ENCODE data around the gene MBIP.
"Not testable (repeated sequence)": the region's sequence is repeated elsewhere in the genome, so short reads cannot be mapped to it uniquely, and the experiment has no call there.

MBIP gene

GRCh38 chr14:36320200-36320896 is at the start of gene MBIP:
TSS of gene MBIP (minus strand) at chr14:36320637. CDS start at chr14:36320588, 49 bp downstream.
- peaks cover 0 to 22% (median 15%) of the 10 kb centered on the region in 5 donors for H3K4me1 ChIP-seq (ENCODE audit: control insufficient read depth in 5 of 5, insufficient read depth in 5 of 5, low read length in 5 of 5)
- H3K36me3 ChIP-seq (ENCODE audit: control insufficient read depth in 5 of 5, insufficient read depth in 5 of 5, low read length in 5 of 5), result no peaks in the 10 kb centered on the region
- peak within 1 kb of the TSS; percentile 96 to 99 (median 98) for H3K4me3 ChIP-seq (ENCODE audit: low read depth in 1 of 5, low read length in 5 of 5)

DNA sequence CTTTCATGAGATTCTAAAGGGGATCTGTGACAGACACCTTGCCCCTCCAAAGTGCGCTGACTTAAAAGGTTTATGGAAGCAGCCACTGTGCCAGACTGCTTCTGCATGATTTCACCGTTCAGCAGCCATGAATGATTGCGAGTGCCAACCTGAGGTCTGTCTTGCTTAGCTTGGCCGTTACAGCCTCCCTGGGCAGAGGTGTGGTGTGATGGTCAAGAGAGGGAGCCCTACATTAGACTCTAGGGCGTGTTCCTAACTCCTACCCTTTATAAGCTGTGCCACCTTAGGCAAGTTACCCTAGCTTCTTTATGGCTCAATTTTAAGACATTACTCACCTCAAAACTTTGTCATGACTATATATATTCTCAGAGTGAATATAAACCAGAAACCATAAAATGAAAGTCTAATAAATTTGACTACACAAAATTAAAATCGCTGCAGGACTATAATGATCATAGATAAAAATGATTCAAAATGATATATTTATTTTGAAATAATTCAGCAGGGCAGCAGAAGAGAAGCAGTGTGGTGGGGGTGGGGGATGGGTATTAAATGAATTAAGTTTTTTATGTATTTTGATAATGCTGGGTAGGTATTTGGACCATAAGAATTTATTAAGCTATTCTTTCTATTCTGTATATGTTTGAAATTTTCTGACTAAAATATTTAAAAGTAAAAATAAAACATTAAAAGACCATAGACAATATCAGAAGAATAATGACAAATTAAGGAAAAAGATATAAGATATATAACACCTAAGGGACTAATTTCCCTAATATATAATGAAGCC is 47.7 kb upstream of the MBIP start:
- no peak overlapping the region for H3K9ac ChIP-seq (ENCODE audit: low read length in 5 of 5)
- H3K36me3 ChIP-seq (ENCODE audit: control insufficient read depth in 5 of 5, insufficient read depth in 5 of 5, low read length in 5 of 5), result no peaks in the 10 kb centered on the region
- no peaks in the 10 kb centered on the region for H3K27me3 ChIP-seq (ENCODE audit: control insufficient read depth in 5 of 5, insufficient read depth in 4 of 5, low read length in 5 of 5)
- no peaks in the 10 kb centered on the region for H3K4me1 ChIP-seq (ENCODE audit: control insufficient read depth in 5 of 5, insufficient read depth in 5 of 5, low read length in 5 of 5)
- H3K9me3 ChIP-seq (ENCODE audit: control insufficient read depth in 5 of 5, low read length in 5 of 5), result no peaks in the 10 kb centered on the region
- H3K4me3 ChIP-seq (ENCODE audit: low read depth in 1 of 5, low read length in 5 of 5), result no peak overlapping the region
- no peak overlapping the region for H3K27ac ChIP-seq (ENCODE audit: low read depth, low read length)

More at GRCh38 chr14:36320200-36320896, at the start of gene MBIP:
- H3K9ac ChIP-seq (ENCODE audit: low read length in 5 of 5), result peak within 1 kb of the TSS; percentile 89 to 98 (median 97)
- peaks cover 0 to 4% (median 0%) of the 10 kb centered on the region in 5 donors for H3K9me3 ChIP-seq (ENCODE audit: control insufficient read depth in 5 of 5, low read length in 5 of 5)
- H3K27me3 ChIP-seq (ENCODE audit: control insufficient read depth in 5 of 5, insufficient read depth in 4 of 5, low read length in 5 of 5), result no peaks in the 10 kb centered on the region
- peak within 1 kb of the TSS; percentile 89 for H3K27ac ChIP-seq (ENCODE audit: low read depth, low read length)

GRCh38 chr14:36365766-36366165 is 45.3 kb upstream of the MBIP start:
- no peaks in the 10 kb centered on the region for H3K27me3 ChIP-seq (ENCODE audit: control insufficient read depth in 5 of 5, insufficient read depth in 4 of 5, low read length in 5 of 5)
- H3K4me1 ChIP-seq (ENCODE audit: control insufficient read depth in 5 of 5, insufficient read depth in 5 of 5, low read length in 5 of 5), result peaks cover 0 to 5% (median 0%) of the 10 kb centered on the region in 5 donors
- H3K4me3 ChIP-seq (ENCODE audit: low read depth in 1 of 5, low read length in 5 of 5), result no peak overlapping the region
- H3K9me3 ChIP-seq (ENCODE audit: control insufficient read depth in 5 of 5, low read length in 5 of 5), result no peaks in the 10 kb centered on the region
- H3K27ac ChIP-seq (ENCODE audit: low read depth, low read length), result no peak overlapping the region
- no peaks in the 10 kb centered on the region for H3K36me3 ChIP-seq (ENCODE audit: control insufficient read depth in 5 of 5, insufficient read depth in 5 of 5, low read length in 5 of 5)
- H3K9ac ChIP-seq (ENCODE audit: low read length in 5 of 5), result no peak overlapping the region

DNA sequence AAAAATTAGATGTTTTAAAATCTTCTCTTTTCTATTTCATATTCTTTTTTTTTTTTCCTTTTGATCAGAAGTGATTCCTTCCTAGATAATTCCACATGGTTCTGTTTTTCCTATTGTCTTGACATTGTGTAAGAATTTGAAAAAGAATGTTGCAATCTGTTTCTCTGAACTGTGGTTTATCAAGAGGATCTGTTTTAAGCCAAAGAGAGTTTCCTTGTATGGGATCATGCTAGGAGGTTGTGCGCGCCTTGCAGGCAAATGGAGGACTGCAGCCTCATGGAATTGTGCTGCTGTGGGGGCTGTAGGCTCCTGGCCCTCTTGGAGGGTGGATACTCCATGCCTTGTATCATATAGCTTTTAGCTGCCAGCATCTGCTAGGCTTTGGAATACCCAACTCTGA is 43.3 kb upstream of the MBIP start:
- Histone ChIP-seq H3K27me3 (ENCODE audit: control insufficient read depth in 5 of 5, insufficient read depth in 4 of 5, low read length in 5 of 5) (no peaks in the 10 kb centered on the region), H3K4me3 (ENCODE audit: low read depth in 1 of 5, low read length in 5 of 5) (no peak overlapping the region), H3K9me3 (ENCODE audit: control insufficient read depth in 5 of 5, low read length in 5 of 5) (no peaks in the 10 kb centered on the region), H3K4me1 (ENCODE audit: control insufficient read depth in 5 of 5, insufficient read depth in 5 of 5, low read length in 5 of 5) (peaks cover 0 to 5% (median 0%) of the 10 kb centered on the region in 5 donors), H3K27ac (ENCODE audit: low read depth, low read length) (no peak overlapping the region), H3K36me3 (ENCODE audit: control insufficient read depth in 5 of 5, insufficient read depth in 5 of 5, low read length in 5 of 5) (no peaks in the 10 kb centered on the region), H3K9ac (ENCODE audit: low read length in 5 of 5) (no peak overlapping the region)

DNA sequence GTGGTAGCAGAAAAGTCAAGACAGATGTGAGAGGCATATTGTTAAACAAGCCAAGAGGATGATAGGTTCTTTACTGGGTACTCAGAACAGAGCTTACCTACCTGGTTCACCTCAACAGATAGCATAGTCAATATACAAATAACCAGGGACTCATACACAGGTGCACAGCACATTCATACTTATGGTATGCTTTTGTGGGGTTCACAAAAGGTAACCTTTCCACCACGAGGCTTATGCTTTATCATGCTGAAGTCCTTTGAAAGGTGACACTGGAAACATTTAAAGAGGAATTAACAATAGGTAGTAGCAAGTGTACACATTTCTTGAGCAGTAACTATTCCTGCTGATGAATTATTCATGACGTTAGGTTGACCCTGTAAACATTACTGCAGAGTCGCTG is 42.2 kb upstream of the MBIP start:
- Histone ChIP-seq H3K4me3 (ENCODE audit: low read depth in 1 of 5, low read length in 5 of 5) (no peak overlapping the region), H3K9ac (ENCODE audit: low read length in 5 of 5) (no peak overlapping the region), H3K27me3 (ENCODE audit: control insufficient read depth in 5 of 5, insufficient read depth in 4 of 5, low read length in 5 of 5) (no peaks in the 10 kb centered on the region), H3K9me3 (ENCODE audit: control insufficient read depth in 5 of 5, low read length in 5 of 5) (no peaks in the 10 kb centered on the region), H3K36me3 (ENCODE audit: control insufficient read depth in 5 of 5, insufficient read depth in 5 of 5, low read length in 5 of 5) (no peaks in the 10 kb centered on the region), H3K4me1 (ENCODE audit: control insufficient read depth in 5 of 5, insufficient read depth in 5 of 5, low read length in 5 of 5) (peaks cover 0 to 5% (median 0%) of the 10 kb centered on the region in 5 donors), H3K27ac (ENCODE audit: low read depth, low read length) (no peak overlapping the region)

DNA sequence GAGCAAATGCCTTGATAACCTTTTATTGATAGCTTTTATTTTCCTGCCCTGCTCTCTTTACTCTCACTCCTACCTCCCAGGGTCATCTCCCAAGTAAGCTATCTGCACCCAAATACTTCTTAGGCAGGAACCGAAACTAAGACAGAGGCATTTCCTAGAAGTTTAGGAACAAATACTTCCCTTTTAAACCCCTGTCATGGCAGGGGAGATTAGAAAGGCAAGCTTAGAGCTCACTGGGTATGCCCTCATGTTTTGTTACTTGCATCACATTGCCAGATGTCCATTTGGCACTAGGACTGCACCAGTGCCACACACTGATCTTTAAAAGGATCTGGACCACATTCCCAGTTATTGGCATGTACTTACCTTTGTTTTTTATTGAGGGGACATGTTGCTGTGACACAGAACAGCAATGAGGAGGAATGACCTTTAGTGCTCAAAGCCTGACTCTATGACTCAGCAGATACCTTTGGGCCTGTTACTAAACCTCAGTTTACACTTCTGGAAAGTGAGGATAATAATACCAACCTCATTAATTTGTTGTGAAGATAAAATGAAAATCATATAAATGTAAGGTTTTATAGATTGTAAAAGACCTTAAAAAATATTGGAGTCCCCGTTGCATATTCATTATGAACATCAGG is 40.9 kb upstream of the MBIP start:
- Histone ChIP-seq H3K27ac (ENCODE audit: low read depth, low read length) (no peak overlapping the region), H3K4me1 (ENCODE audit: control insufficient read depth in 5 of 5, insufficient read depth in 5 of 5, low read length in 5 of 5) (peaks cover 0 to 5% (median 0%) of the 10 kb centered on the region in 5 donors), H3K36me3 (ENCODE audit: control insufficient read depth in 5 of 5, insufficient read depth in 5 of 5, low read length in 5 of 5) (no peaks in the 10 kb centered on the region), H3K9ac (ENCODE audit: low read length in 5 of 5) (no peak overlapping the region), H3K4me3 (ENCODE audit: low read depth in 1 of 5, low read length in 5 of 5) (no peak overlapping the region), H3K27me3 (ENCODE audit: control insufficient read depth in 5 of 5, insufficient read depth in 4 of 5, low read length in 5 of 5) (no peaks in the 10 kb centered on the region), H3K9me3 (ENCODE audit: control insufficient read depth in 5 of 5, low read length in 5 of 5) (peaks cover 0 to 9% (median 6%) of the 10 kb centered on the region in 5 donors)

DNA sequence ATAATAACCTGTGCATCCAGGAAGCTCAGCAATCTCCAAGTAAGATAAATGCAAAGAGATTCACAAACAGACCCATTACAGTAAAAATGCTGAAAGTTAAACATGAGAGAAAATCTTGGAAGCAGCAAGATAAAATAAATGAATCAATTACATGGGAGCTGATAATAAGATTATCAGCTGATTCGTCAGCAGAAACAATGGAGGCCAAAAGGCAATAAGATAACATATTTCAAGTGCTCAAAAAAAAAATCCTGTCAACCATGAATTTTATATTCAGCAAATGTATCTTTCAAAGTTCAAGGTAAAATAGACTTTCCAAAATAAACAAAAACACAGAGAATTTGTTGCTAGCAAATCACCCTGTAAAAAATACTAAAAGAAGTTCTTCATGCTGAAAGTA is 36.4 kb upstream of the MBIP start:
- Histone ChIP-seq H3K9ac (ENCODE audit: low read length in 5 of 5) (no peak overlapping the region), H3K4me3 (ENCODE audit: low read depth in 1 of 5, low read length in 5 of 5) (no peak overlapping the region), H3K27me3 (ENCODE audit: control insufficient read depth in 5 of 5, insufficient read depth in 4 of 5, low read length in 5 of 5) (no peaks in the 10 kb centered on the region), H3K36me3 (ENCODE audit: control insufficient read depth in 5 of 5, insufficient read depth in 5 of 5, low read length in 5 of 5) (no peaks in the 10 kb centered on the region), H3K9me3 (ENCODE audit: control insufficient read depth in 5 of 5, low read length in 5 of 5) (peaks cover 0 to 17% (median 15%) of the 10 kb centered on the region in 5 donors), H3K27ac (ENCODE audit: low read depth, low read length) (no peak overlapping the region), H3K4me1 (ENCODE audit: control insufficient read depth in 5 of 5, insufficient read depth in 5 of 5, low read length in 5 of 5) (peaks cover 0 to 5% (median 0%) of the 10 kb centered on the region in 5 donors)

- Histone ChIP-seq H3K27me3 (ENCODE audit: control insufficient read depth in 5 of 5, insufficient read depth in 4 of 5, low read length in 5 of 5) (no peaks in the 10 kb centered on the region), H3K9ac (ENCODE audit: low read length in 5 of 5) (no peak overlapping the region), H3K9me3 (ENCODE audit: control insufficient read depth in 5 of 5, low read length in 5 of 5) (no peaks in the 10 kb centered on the region), H3K4me3 (ENCODE audit: low read depth in 1 of 5, low read length in 5 of 5) (no peak overlapping the region), H3K4me1 (ENCODE audit: control insufficient read depth in 5 of 5, insufficient read depth in 5 of 5, low read length in 5 of 5) (no peaks in the 10 kb centered on the region), H3K36me3 (ENCODE audit: control insufficient read depth in 5 of 5, insufficient read depth in 5 of 5, low read length in 5 of 5) (no peaks in the 10 kb centered on the region), H3K27ac (ENCODE audit: low read depth, low read length) (no peak overlapping the region)
These were observed 25.6 kb upstream of the MBIP start for GRCh38 chr14:36346052-36346451.

DNA sequence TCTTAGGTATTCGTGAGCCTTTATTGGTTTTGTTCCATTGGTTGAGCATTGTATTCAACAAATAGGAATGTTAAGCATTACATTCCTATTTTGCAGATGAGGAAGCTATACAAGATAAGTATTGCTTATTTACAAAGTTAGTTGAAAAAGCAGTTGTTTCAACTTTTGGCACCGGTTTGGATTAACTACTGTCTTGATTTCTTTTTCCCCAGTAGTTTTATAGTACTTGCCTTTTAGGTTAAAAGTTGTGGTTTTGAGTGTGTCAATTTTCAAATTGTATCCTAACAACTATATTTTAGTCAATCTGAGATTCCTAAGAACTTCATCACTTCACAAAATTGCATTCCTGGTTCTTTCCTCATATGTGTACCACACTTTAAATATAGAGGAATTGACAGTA is 23.8 kb upstream of the MBIP start:
- Histone ChIP-seq H3K9me3 (ENCODE audit: control insufficient read depth in 5 of 5, low read length in 5 of 5) (no peaks in the 10 kb centered on the region), H3K4me1 (ENCODE audit: control insufficient read depth in 5 of 5, insufficient read depth in 5 of 5, low read length in 5 of 5) (no peaks in the 10 kb centered on the region), H3K36me3 (ENCODE audit: control insufficient read depth in 5 of 5, insufficient read depth in 5 of 5, low read length in 5 of 5) (no peaks in the 10 kb centered on the region), H3K4me3 (ENCODE audit: low read depth in 1 of 5, low read length in 5 of 5) (no peak overlapping the region), H3K9ac (ENCODE audit: low read length in 5 of 5) (no peak overlapping the region), H3K27me3 (ENCODE audit: control insufficient read depth in 5 of 5, insufficient read depth in 4 of 5, low read length in 5 of 5) (no peaks in the 10 kb centered on the region), H3K27ac (ENCODE audit: low read depth, low read length) (no peak overlapping the region)

GRCh38 chr14:36341811-36342210 is 21.4 kb upstream of the MBIP start:
- not testable (repeated sequence) for H3K9ac ChIP-seq (ENCODE audit: low read length in 5 of 5); H3K9me3 ChIP-seq (ENCODE audit: control insufficient read depth in 5 of 5, low read length in 5 of 5); H3K4me1 ChIP-seq (ENCODE audit: control insufficient read depth in 5 of 5, insufficient read depth in 5 of 5, low read length in 5 of 5); H3K36me3 ChIP-seq (ENCODE audit: control insufficient read depth in 5 of 5, insufficient read depth in 5 of 5, low read length in 5 of 5); H3K4me3 ChIP-seq (ENCODE audit: low read depth in 1 of 5, low read length in 5 of 5); H3K27me3 ChIP-seq (ENCODE audit: control insufficient read depth in 5 of 5, insufficient read depth in 4 of 5, low read length in 5 of 5); H3K27ac ChIP-seq (ENCODE audit: low read depth, low read length)

Measured in subcutaneous abdominal adipose tissue (tissue), 5 donors.